Activated CD8-positive, alpha-beta memory T cell treated with anti-CD3 and anti-CD28 coated beads for 36 hours (primary cell): ENCODE measurements around the gene TARP.

Experiments
- CTCF ChIA-PET: fragments of 350-600 bp; sonication (Branson Sonifier 250); formaldehyde crosslinking; loops from one replicate; lab custom pipeline; 2021; ENCODE audit warnings: antibody characterized with exemption; lab: Charles Lee
- POLR2A ChIA-PET: fragments of 350-600 bp; sonication (Branson Sonifier 250); formaldehyde crosslinking; loops from one replicate; lab custom pipeline; 2021; ENCODE audit warnings: antibody characterized with exemption; lab: Charles Lee

The TARP gene

GRCh38 chr7:38306171-38306570 lies 32.7 kb upstream of the TARP start:
- CTCF ChIA-PET: no interaction called here
- POLR2A ChIA-PET: no interaction called here

GRCh38 chr7:38303866-38304265 lies 30.4 kb upstream of the TARP start:
- POLR2A ChIA-PET: interaction anchor here (0.5 kb wide), 1 partner anchor 32 kb away, joined by 3 read pairs; no protein-coding TSS in a partner anchor
- CTCF ChIA-PET: no interaction called here

GRCh38 chr7:38300175-38300574 lies 26.7 kb upstream of the TARP start:
- CTCF ChIA-PET: interaction anchor here (1.3 kb wide), 1 partner anchor 27 kb away, joined by 4 read pairs; the partner anchor contains the start of gene TARP
- POLR2A ChIA-PET: interaction anchor here (0.9 kb wide), 1 partner anchor 25 kb away, joined by 3 read pairs; no protein-coding TSS in a partner anchor

GRCh38 chr7:38299275-38299931 lies 26.0 kb upstream of the TARP start:
- POLR2A ChIA-PET: interaction anchor here (0.9 kb wide), 1 partner anchor 24 kb away, joined by 3 read pairs; no protein-coding TSS in a partner anchor
- CTCF ChIA-PET: interaction anchor here (1.3 kb wide), 1 partner anchor 26 kb away, joined by 4 read pairs; the partner anchor contains the start of gene TARP

- POLR2A ChIA-PET: no interaction called here
Observed at GRCh38 chr7:38296059-38296857, 22.8 kb upstream of the TARP start.

GRCh38 chr7:38294926-38295325 lies 21.5 kb upstream of the TARP start:
- ChIA-PET CTCF (no interaction called here), POLR2A (no interaction called here)

More at GRCh38 chr7:38296059-38296857, 22.8 kb upstream of the TARP start:
- CTCF ChIA-PET: no interaction called here

GRCh38 chr7:38292442-38292841 lies 19.0 kb upstream of the TARP start:
- ChIA-PET POLR2A (no interaction called here), CTCF (no interaction called here)

- CTCF ChIA-PET: no interaction called here
Observed at GRCh38 chr7:38291650-38292049, 18.2 kb upstream of the TARP start.

GRCh38 chr7:38291117-38291647 lies 17.7 kb upstream of the TARP start:
- ChIA-PET CTCF (no interaction called here), POLR2A (no interaction called here)

More at GRCh38 chr7:38291650-38292049, 18.2 kb upstream of the TARP start:
- POLR2A ChIA-PET: no interaction called here

- ChIA-PET POLR2A (no interaction called here), CTCF (no interaction called here)
Observed at GRCh38 chr7:38284553-38284952, 11.1 kb upstream of the TARP start.

- ChIA-PET POLR2A (no interaction called here), CTCF (no interaction called here)
Observed at GRCh38 chr7:38283809-38284208, 10.4 kb upstream of the TARP start.

- CTCF ChIA-PET: no interaction called here
- POLR2A ChIA-PET: no interaction called here
Observed at GRCh38 chr7:38283107-38283506, 9.7 kb upstream of the TARP start.

- ChIA-PET CTCF (no interaction called here), POLR2A (no interaction called here)
Observed at GRCh38 chr7:38282081-38282480, 8.6 kb upstream of the TARP start.

- CTCF ChIA-PET: no interaction called here
- POLR2A ChIA-PET: no interaction called here
Observed at GRCh38 chr7:38281266-38281665, 7.8 kb upstream of the TARP start.

GRCh38 chr7:38280707-38281106 lies 7.3 kb upstream of the TARP start:
- ChIA-PET CTCF (no interaction called here), POLR2A (no interaction called here)

- POLR2A ChIA-PET: no interaction called here
- CTCF ChIA-PET: no interaction called here
Observed at GRCh38 chr7:38280000-38280399, 6.6 kb upstream of the TARP start.

- ChIA-PET CTCF (no interaction called here), POLR2A (interaction anchor here (1.2 kb wide), 1 partner anchor 24 kb away, joined by 3 read pairs; no protein-coding TSS in a partner anchor)
Observed at GRCh38 chr7:38276096-38276877, 2.9 kb upstream of the TARP start.

GRCh38 chr7:38274927-38275620 lies 1.6 kb upstream of the TARP start:
- POLR2A ChIA-PET: interaction anchor here (1.2 kb wide), 1 partner anchor 25 kb away, joined by 3 read pairs; no protein-coding TSS in a partner anchor
- CTCF ChIA-PET: no interaction called here

GRCh38 chr7:38274486-38274885 lies 1.1 kb upstream of the TARP start:
- POLR2A ChIA-PET: interaction anchor here (1.2 kb wide), 1 partner anchor 25 kb away, joined by 3 read pairs; no protein-coding TSS in a partner anchor
- CTCF ChIA-PET: no interaction called here
